Adrenal gland (tissue), 12 donors: ENCODE measurements around the gene MUTYH. TPM values are rescaled to one million over a fixed set of nuclear protein-coding genes. Genes with fewer than 3 reads are reported as not detected.

ENCODE experiments used
- DNase-seq, 7 donors: peaks; one replicate each; pipeline ENCODE4 v3.0.0-alpha.2; 2019 to 2020
- H3K27ac ChIP-seq, 5 donors: fragments of 200-600 bp; sonication (generic) in 4 of 5; 1 replicate in 3 of 5; 2 replicates in 2 of 5; pipeline versions ENCODE4 v1.5.1 to v1.8.0; 2016 to 2020; ENCODE audit warnings: mild to moderate bottlenecking in 1 of 5
- H3K27me3 ChIP-seq: fragments of 200-600 bp; 2 replicates; pipeline ENCODE4 v1.8.0; 2021
- H3K36me3 ChIP-seq, 2 donors: fragments of 200-600 bp; replicated peaks in 1 of 2; 1 replicate in 1 of 2; 2 replicates in 1 of 2; pipeline versions ENCODE4 v1.5.1 to v1.8.0; 2018 to 2022
- H3K4me1 ChIP-seq, 2 donors: fragments of 200-600 bp; replicated peaks in 1 of 2; 1 replicate in 1 of 2; 2 replicates in 1 of 2; pipeline versions ENCODE4 v1.5.1 to v1.8.0; 2018 to 2021
- H3K4me3 ChIP-seq, 4 donors: fragments of 200-600 bp; sonication (generic) in 3 of 4; one replicate each; pipeline ENCODE4 v1.5.1; 2016 to 2018
- H3K9me3 ChIP-seq, 3 donors: fragments of 200-600 bp; sonication (generic) in 1 of 3; replicated peaks in 1 of 3; 1 replicate in 2 of 3; 2 replicates in 1 of 3; pipeline versions ENCODE4 v1.5.1 to v1.8.0; 2016 to 2021
- POLR2A ChIP-seq, 2 donors: fragments of 450-650 bp; IDR thresholded peaks; one replicate each; pipeline ENCODE4 v1.6.1; 2017; ENCODE audit warnings: antibody characterized with exemption in 2 of 2, mild to moderate bottlenecking in 2 of 2, moderate library complexity in 1 of 2
- WGBS, 4 donors: extraction: QIAGEN DNeasy Blood & Tissue Kit in 2 of 4; methylation state at CpG; one replicate each; pipeline versions ENCODE4 v1.1.5 to v1.1.7; 2013 to 2017; 5-methylcytosine and 5-hydroxymethylcytosine counted together
- intact Hi-C, 2 donors: fragments of 100-400 bp; cut with DNase I; formaldehyde crosslinking; loops; one replicate each; pipeline versions ENCODE4 v1.14.1 to v1.15.0; 2022 to 2023
- polyA plus RNA-seq, 3 donors: library from polyadenylated mRNA; stranded (reverse); fragments of 200-250 nt in 2 of 3; fragments of 350-450 nt in 1 of 3; fragmentation: Illumina TruSeq in 1 of 3; extraction: RNeasy Lipid Tissue Mini Kit (QIAGEN cat#74804) in 1 of 3; gene quantifications; one replicate each; pipeline ENCODE4 v1.2.3, GENCODE V29; 2013 to 2014
- total RNA-seq, 9 donors: library from RNA; depleted of rRNA in 4 of 9; stranded (reverse); fragments of >200 nt in 4 of 9; fragments of 120-200 nt in 1 of 9; fragmentation: NEBNext Ultra II Directional in 1 of 9; extraction: Animal tissue kit (Norgen Biotek cat#: 25700) in 1 of 9; gene quantifications; one replicate each; pipeline versions ENCODE4 v1.1.0 to v1.2.4, GENCODE V29; 2013 to 2023
- TF ChIP-seq, protein P1 (sequence below), 6 experiments: fragments of 450-650 bp in 4 of 6; fragments of 200-600 bp in 2 of 6; sonication (generic) in 1 of 6; IDR thresholded peaks; 1 replicate in 5 of 6; 2 replicates in 1 of 6; pipeline versions ENCODE4 v1.5.1 to v1.8.0; 2016 to 2021; ENCODE audit warnings: antibody characterized with exemption in 6 of 6, mild to moderate bottlenecking in 2 of 6, moderate library complexity in 1 of 6
- donor health status: healthy with polysubstance abuse.
- donor health status: Bipolar disorder and iron deficiency.
- donor health status: DM: yes; HTN: yes; CAD: no.
- donor health status: DM: no; HTN: no; CAD: no.
- donor health status: DM: no; HTN: no; CAD: no.
- donor health status: DM: yes; HTN: yes; CAD: no.

Gene MUTYH
- total and polyA plus RNA-seq, 12 donors = 9.8 to 60.7 (median 22.2) TPM

DNA sequence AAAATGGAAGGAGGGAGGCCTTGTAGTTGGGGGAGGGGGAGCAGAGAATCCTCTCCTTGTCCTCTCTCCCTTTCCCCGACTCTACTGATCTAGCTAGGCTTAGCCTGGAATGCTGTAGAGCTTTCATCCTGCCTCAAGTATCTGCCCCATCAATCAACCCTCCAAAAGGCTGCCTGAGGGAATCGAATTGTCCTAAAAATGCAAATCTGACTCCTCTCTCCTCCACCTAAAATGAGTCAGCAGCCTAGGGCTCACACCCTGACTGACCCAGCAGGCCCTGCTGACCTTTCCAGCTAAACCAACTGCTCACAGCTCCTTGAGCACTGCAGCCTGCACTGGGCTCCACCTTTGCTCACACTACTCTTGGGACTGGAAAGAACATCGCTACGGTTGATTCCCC, 10.8 kb downstream of the MUTYH start:
- intact Hi-C loops = no loop called here
- H3K27ac ChIP-seq = no peak overlapping the region
- no peak overlapping the region for H3K4me3 ChIP-seq
- peaks cover 0 to 33% of the 10 kb centered on the region in 2 donors for H3K36me3 ChIP-seq
- no peak for TF ChIP-seq POLR2A (IDR thresholded peaks at IDR 0.05)
- TF ChIP-seq, protein P1, sequence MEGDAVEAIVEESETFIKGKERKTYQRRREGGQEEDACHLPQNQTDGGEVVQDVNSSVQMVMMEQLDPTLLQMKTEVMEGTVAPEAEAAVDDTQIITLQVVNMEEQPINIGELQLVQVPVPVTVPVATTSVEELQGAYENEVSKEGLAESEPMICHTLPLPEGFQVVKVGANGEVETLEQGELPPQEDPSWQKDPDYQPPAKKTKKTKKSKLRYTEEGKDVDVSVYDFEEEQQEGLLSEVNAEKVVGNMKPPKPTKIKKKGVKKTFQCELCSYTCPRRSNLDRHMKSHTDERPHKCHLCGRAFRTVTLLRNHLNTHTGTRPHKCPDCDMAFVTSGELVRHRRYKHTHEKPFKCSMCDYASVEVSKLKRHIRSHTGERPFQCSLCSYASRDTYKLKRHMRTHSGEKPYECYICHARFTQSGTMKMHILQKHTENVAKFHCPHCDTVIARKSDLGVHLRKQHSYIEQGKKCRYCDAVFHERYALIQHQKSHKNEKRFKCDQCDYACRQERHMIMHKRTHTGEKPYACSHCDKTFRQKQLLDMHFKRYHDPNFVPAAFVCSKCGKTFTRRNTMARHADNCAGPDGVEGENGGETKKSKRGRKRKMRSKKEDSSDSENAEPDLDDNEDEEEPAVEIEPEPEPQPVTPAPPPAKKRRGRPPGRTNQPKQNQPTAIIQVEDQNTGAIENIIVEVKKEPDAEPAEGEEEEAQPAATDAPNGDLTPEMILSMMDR (IDR thresholded peaks at IDR 0.05) = no peak
- peaks cover 8 to 10% of the 10 kb centered on the region in 2 donors for H3K4me1 ChIP-seq
- H3K9me3 ChIP-seq = no peaks in the 10 kb centered on the region
- H3K27me3 ChIP-seq = no peaks in the 10 kb centered on the region
- DNase-seq = no peak
- 66 to 79% (median 75%) methylated on average over 4 of the region's 4 CpGs for WGBS, 4 donors

DNA sequence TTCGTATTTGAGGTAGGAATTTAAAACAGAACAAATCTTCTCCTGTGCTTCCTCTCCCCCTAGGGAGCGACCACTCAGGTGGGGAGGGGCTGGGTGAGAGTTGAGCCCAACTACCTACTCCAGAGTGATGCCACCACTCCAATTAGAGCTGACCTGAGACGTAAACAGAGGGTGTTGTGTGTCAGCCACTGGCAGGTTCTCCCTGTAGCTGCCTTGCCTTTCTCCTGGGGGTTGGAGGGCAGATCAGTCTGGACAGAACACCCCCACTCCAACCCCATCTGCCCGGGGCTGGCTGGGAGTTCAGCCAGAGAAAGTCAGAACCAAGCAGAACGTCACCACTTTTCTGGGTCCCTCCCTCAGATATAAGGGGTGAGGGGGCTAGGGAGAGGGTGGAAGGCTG, 11.6 kb downstream of the MUTYH start:
- TF ChIP-seq POLR2A (IDR thresholded peaks at IDR 0.05) = no peak
- TF ChIP-seq, protein P1 (IDR thresholded peaks at IDR 0.05) = no peak
- no peak overlapping the region for H3K4me3 ChIP-seq
- WGBS, 4 donors = 78 to 82% (median 80%) methylated on average over 5 of the region's 5 CpGs
- DNase-seq = no peak
- no peak overlapping the region for H3K27ac ChIP-seq
- peaks cover 0 to 28% of the 10 kb centered on the region in 2 donors for H3K36me3 ChIP-seq
- H3K9me3 ChIP-seq = no peaks in the 10 kb centered on the region
- peaks cover 8 to 10% of the 10 kb centered on the region in 2 donors for H3K4me1 ChIP-seq
- no peaks in the 10 kb centered on the region for H3K27me3 ChIP-seq
- intact Hi-C loops = no loop called here

DNA sequence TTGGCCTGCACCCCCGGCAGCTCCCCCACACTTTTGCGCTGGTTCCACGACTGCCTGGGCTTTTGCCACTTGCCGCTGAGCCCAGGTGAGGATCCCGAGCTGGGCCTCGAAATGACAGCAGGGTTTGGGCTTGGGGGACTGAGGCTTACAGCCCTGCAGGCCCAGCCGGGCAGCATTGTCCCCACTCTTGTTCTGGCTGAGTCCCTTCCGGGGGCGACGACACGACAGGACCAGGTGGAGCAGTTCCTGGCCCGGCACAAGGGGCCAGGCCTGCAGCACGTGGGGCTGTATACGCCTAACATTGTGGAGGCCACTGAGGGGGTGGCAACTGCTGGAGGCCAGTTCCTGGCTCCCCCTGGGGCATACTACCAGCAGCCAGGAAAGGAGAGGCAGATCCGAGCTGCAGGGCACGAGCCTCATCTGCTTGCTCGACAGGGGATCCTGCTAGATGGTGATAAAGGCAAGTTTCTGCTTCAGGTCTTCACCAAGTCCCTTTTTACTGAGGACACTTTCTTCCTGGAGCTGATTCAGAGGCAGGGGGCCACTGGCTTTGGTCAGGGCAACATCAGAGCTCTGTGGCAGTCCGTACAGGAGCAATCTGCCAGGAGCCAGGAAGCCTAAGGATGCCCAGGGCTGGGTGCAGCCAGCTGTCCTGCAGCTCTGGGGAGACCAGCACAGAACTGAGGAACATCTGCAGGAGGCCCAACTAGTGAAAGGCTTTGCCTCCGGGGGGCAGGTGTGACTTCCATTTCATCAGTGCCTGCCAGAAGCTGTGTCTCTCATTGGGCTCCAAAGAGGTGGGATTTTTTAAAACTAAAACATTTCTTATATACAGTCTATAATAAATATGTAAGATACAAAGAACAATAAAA, 12.4 kb downstream of the MUTYH start:
- 45 to 90% (median 78%) methylated on average over 4 to 19 of the region's 19 CpGs for WGBS, 4 donors
- intact Hi-C loops = no loop called here
- no peaks in the 10 kb centered on the region for H3K27me3 ChIP-seq
- H3K27ac ChIP-seq = no peak overlapping the region
- no peak for TF ChIP-seq POLR2A (IDR thresholded peaks at IDR 0.05)
- TF ChIP-seq, protein P1 (IDR thresholded peaks at IDR 0.05) = no peak
- peaks cover 0 to 22% of the 10 kb centered on the region in 2 donors for H3K36me3 ChIP-seq
- DNase-seq = no peak
- H3K9me3 ChIP-seq = no peaks in the 10 kb centered on the region
- peaks cover 8 to 10% of the 10 kb centered on the region in 2 donors for H3K4me1 ChIP-seq
- no peak overlapping the region for H3K4me3 ChIP-seq

DNA sequence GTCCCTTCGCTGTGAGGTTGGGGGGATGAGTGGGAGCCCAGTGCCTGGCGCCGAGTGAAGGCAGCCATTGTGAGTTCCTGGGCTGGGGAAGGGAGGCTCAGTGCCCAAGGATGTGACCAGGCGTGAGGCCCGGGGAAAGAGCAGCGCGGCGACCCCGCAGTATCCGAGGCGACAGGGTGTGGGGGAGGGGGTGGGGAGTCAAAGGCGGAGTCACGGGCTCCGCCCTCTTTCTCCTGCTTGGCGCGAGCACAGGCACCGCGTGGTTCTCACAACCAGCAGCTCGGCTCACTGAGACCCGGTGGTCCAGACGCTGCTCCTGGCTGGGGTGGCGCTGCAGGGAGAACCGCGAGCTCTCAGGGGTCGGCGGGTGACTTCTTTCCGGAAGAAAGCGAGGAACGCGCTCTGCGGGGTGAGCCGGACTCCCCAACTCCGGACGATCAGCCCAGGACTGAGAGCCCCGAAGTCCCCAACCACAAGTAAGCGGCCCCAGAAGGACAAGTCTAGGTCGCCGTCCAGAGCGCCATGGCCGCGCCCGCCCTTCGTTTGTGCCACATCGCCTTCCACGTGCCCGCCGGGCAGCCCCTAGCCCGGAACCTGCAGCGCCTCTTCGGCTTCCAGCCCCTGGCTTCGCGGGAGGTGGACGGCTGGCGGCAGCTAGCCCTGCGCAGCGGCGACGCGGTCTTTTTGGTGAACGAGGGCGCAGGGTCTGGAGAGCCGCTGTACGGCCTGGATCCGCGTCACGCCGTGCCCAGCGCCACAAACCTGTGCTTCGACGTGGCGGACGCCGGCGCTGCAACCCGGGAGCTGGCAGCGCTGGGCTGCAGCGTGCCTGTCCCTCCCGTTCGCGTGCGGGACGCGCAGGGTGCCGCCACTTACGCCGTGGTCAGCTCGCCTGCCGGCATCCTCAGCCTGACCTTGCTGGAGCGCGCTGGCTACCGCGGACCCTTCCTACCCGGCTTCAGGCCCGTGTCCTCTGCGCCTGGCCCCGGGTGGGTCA, 13.3 kb downstream of the MUTYH start, which contains the start of gene HPDL:
Gene HPDL, plus strand, starts transcription at position 269 of the 997 bp plus-strand sequence. Its CDS starts 254 bp downstream, at position 523.
- no peak within 1 kb of the TSS for H3K27ac ChIP-seq
- H3K4me1 ChIP-seq = peaks cover 8 to 10% of the 10 kb centered on the region in 2 donors
- peaks cover 0 to 13% of the 10 kb centered on the region in 2 donors for H3K36me3 ChIP-seq
- H3K4me3 ChIP-seq = peak within 1 kb of the TSS in 3 of 4 donors; percentile 4 to 71 (median 35)
- TF ChIP-seq, protein P1 (IDR thresholded peaks at IDR 0.05) = no peak
- no peak for TF ChIP-seq POLR2A (IDR thresholded peaks at IDR 0.05)
- 1 to 8% (median 6%) methylated on average over 7 to 96 of the region's 96 CpGs for WGBS, 4 donors
- peak; percentile 55 to 69 (median 64) for DNase-seq
- H3K27me3 ChIP-seq = no peaks in the 10 kb centered on the region
- intact Hi-C loops = no loop called here
- no peaks in the 10 kb centered on the region for H3K9me3 ChIP-seq
